ENCODE results near the gene USP2. TPM values are rescaled to one million over a fixed set of nuclear protein-coding genes. Genes with fewer than 3 reads are reported as not detected.

Gene USP2
- total and polyA plus RNA-seq, 2 of the 4 experiments (the other 2 are of a cell fraction): 0.18 to 0.79 TPM

DNA sequence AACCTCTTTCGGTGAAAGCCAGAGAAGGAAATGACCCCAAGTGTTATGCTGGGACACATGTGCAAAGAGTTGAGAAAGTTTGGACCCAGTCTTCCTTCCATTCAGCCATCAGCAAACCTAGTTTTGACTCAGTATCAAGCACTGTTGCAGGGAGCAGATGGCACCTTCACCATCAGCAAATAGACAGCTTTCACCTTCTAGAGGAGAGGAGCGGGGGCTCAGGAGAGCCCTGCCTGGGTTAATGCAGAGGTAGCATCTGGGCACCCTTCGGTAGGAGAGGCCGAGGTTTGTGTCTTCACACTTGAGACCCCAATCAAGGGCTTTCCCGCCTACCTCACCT is 18.8 kb downstream of the USP2 start (continued):
- TF ChIP-seq CTCF (conservative IDR thresholded peaks at IDR 0.05; ENCODE audit: low read depth, low read length) (no peak), RAD21 (IDR thresholded peaks at IDR 0.05; ENCODE audit: low read length) (no peak)

Data from IMR-90 (cell line).